Esophagus squamous epithelium (tissue), 5 donors: ENCODE data around the gene THEM4. TPM values are rescaled to one million over a fixed set of nuclear protein-coding genes. Genes with fewer than 3 reads are reported as not detected.
A peak's percentile ranks its signal among the peaks of the same experiment; 100 is the strongest.

ENCODE experiments used
- DNase-seq: peaks from one replicate; lab custom pipeline; 2025; lab: John Stamatoyannopoulos, UW
- H3K27ac ChIP-seq, 4 donors: fragments of 200-600 bp; sonication (generic); one replicate each; pipeline ENCODE4 v1.5.1; 2016 to 2019; ENCODE audit warnings: mild to moderate bottlenecking in 1 of 4
- H3K27me3 ChIP-seq, 4 donors: fragments of 200-600 bp; sonication (generic); 1 replicate in 3 of 4; 2 replicates in 1 of 4; pipeline versions ENCODE4 v1.5.1 to v1.6.0; 2017 to 2021; ENCODE audit warnings: antibody characterized with exemption in 1 of 4
- H3K36me3 ChIP-seq, 3 donors: fragments of 200-600 bp; sonication (generic); one replicate each; pipeline ENCODE4 v1.5.1; 2016 to 2019
- H3K4me1 ChIP-seq, 3 donors: fragments of 200-600 bp; sonication (generic); one replicate each; pipeline ENCODE4 v1.5.1; 2017 to 2019
- H3K4me3 ChIP-seq, 4 donors: fragments of 200-600 bp; sonication (generic); 1 replicate in 3 of 4; 2 replicates in 1 of 4; pipeline ENCODE4 v1.5.1; 2016 to 2019; ENCODE audit warnings: mild to moderate bottlenecking in 2 of 4, moderate library complexity in 1 of 4
- H3K9me3 ChIP-seq, 3 donors: fragments of 200-600 bp; sonication (generic); one replicate each; pipeline ENCODE4 v1.5.1; 2016 to 2019
- POLR2A ChIP-seq, 4 donors: fragments of 450-650 bp; IDR thresholded peaks; one replicate each; pipeline ENCODE4 v1.6.1; 2017; ENCODE audit warnings: antibody characterized with exemption in 4 of 4, mild to moderate bottlenecking in 4 of 4, moderate library complexity in 3 of 4
- WGBS, 2 donors: methylation state at CpG; one replicate each; pipeline ENCODE4 v1.1.5; 2018; 5-methylcytosine and 5-hydroxymethylcytosine counted together
- intact Hi-C: fragments of 100-400 bp; cut with DNase I; formaldehyde crosslinking; loops from one replicate; pipeline ENCODE4 v1.15.0; 2022
- small RNA-seq, 4 donors: library from RNA; depleted of rRNA; stranded (forward); fragments of <200 nt; gene quantifications; one replicate each; pipeline ENCODE3, GENCODE V24; 2016
- total RNA-seq, 4 donors: library from RNA; depleted of rRNA; stranded (reverse); fragments of >200 nt; gene quantifications; one replicate each; pipeline ENCODE4 v1.1.0, GENCODE V29; 2016
- TF ChIP-seq, protein P1 (sequence below), 6 experiments: fragments of 450-650 bp in 4 of 6; fragments of 200-600 bp in 2 of 6; sonication (generic) in 2 of 6; IDR thresholded peaks; one replicate each; pipeline ENCODE4 v1.5.1; 2016 to 2019; ENCODE audit warnings: antibody characterized with exemption in 6 of 6, mild to moderate bottlenecking in 4 of 6, moderate library complexity in 4 of 6
- donor health status: DM: yes; HTN: yes; CAD: no.

THEM4 gene
- total RNA-seq, 4 donors from 2014 or later = 3.5 to 14.3 (median 12.3) TPM

DNA sequence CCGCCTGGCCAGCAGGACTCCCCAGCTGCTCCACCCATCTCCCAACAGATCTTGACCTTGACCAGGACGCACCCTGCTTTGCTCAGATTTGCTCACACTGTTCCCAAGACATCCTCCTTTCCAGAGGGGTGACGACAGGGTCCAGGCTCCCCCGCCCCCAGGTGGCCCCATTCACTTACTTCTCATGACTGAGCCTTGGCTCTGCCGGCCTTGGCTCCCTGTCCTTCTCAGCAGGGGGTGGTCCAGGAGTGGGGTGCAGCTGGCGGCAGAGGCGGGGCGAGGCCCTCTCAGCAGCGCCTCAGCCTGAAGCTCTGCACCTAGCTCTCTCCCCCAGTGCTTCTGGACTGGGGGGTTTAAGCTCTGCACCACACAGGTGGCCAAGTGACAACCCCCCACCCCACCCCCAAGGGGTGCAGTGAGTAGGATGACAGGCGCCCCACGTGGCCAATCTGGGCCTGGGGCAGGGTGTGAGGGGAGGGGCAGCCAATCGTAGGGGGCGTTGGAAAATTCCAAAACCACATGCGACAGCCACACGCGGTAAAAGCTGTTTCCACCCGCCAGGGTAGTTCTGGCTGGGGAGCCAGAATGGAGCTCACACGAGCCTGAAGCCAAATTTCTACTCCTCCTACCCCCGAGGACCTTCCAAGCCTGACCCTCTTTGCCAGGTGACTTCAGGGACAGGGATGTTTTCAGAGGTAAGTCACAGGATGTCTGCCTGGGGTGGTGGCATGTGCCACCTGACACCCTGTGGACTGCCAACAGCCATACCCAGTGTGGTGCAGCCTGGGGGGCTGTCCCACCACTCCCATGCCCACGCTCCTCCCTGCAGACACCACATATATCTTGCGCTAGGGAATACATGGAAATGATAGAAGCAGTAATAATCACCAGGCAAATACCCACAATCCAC, 83.3 kb downstream of the THEM4 start:
- H3K27ac ChIP-seq = no peak overlapping the region
- no peak for DNase-seq
- H3K4me3 ChIP-seq = peak overlapping the region in 1 of 4 donors; percentile 9
- intact Hi-C loops = no loop called here
- 61 to 63% methylated on average over 13 of the region's 21 CpGs for WGBS, 2 donors
- no peak for TF ChIP-seq POLR2A (IDR thresholded peaks at IDR 0.05)
- TF ChIP-seq, protein P1, sequence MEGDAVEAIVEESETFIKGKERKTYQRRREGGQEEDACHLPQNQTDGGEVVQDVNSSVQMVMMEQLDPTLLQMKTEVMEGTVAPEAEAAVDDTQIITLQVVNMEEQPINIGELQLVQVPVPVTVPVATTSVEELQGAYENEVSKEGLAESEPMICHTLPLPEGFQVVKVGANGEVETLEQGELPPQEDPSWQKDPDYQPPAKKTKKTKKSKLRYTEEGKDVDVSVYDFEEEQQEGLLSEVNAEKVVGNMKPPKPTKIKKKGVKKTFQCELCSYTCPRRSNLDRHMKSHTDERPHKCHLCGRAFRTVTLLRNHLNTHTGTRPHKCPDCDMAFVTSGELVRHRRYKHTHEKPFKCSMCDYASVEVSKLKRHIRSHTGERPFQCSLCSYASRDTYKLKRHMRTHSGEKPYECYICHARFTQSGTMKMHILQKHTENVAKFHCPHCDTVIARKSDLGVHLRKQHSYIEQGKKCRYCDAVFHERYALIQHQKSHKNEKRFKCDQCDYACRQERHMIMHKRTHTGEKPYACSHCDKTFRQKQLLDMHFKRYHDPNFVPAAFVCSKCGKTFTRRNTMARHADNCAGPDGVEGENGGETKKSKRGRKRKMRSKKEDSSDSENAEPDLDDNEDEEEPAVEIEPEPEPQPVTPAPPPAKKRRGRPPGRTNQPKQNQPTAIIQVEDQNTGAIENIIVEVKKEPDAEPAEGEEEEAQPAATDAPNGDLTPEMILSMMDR (IDR thresholded peaks at IDR 0.05) = no peak
- H3K36me3 ChIP-seq = no peaks in the 10 kb centered on the region
- H3K4me1 ChIP-seq = peaks cover 0 to 36% (median 10%) of the 10 kb centered on the region in 3 donors
- peaks cover 0 to 12% (median 0%) of the 10 kb centered on the region in 4 donors for H3K27me3 ChIP-seq
- H3K9me3 ChIP-seq = no peaks in the 10 kb centered on the region

DNA sequence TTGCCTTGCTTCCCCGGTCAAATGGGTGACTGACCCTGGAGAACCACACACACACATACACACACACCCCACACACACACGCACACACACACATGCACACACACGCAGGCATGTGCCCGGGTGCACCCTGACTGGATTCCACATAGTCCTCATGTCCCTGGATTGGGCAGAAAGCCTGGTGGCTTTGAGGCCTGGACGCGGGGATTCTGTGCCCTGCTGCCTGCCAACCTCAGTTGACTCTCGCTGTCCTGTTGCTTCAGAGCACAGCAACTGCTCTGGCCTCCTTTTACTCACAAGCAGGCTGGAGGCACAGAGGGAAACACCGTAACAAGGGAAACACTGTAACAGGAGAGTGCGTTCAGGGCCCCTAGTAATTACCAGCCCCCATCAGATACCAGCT, 84.1 kb downstream of the THEM4 start:
- no peak for DNase-seq
- intact Hi-C loops = no loop called here

More for the DNA sequence above, 84.1 kb downstream of the THEM4 start:
- H3K36me3 ChIP-seq = no peaks in the 10 kb centered on the region
- peaks cover 0 to 12% (median 0%) of the 10 kb centered on the region in 4 donors for H3K27me3 ChIP-seq
- peak overlapping the region in 1 of 4 donors; percentile 9 for H3K4me3 ChIP-seq
- WGBS, 2 donors = 68 to 91% methylated on average over 4 to 7 of the region's 9 CpGs
- no peak for TF ChIP-seq POLR2A (IDR thresholded peaks at IDR 0.05)
- TF ChIP-seq, protein P1 (IDR thresholded peaks at IDR 0.05) = no peak
- H3K27ac ChIP-seq = no peak overlapping the region
- no peaks in the 10 kb centered on the region for H3K9me3 ChIP-seq
- peaks cover 0 to 36% (median 13%) of the 10 kb centered on the region in 3 donors for H3K4me1 ChIP-seq

Small RNA genes within 50 kb of the gene (small RNA-seq; reads per million reads assigned to genes)
- 0 reads per million in 4 donors for gene RF00019

Other genes starting within 250 kb of the THEM4 start
- under 1 TPM in 1 of 4 donors, not detected in 3; 0.19 TPM for gene CELF3, start 192.7 kb downstream of the THEM4 start, total RNA-seq
- not detected for gene RIIAD1, start 188.0 kb downstream of the THEM4 start, total RNA-seq
- gene MRPL9, start 146.0 kb downstream of the THEM4 start, total RNA-seq = 10 to 100 TPM; 49.1 to 56.3 (median 52.6) TPM
- gene TDRKH, start 119.0 kb downstream of the THEM4 start, total RNA-seq = 1 to 10 TPM; 1.1 to 5.3 (median 2.3) TPM
- gene LINGO4, start 104.1 kb downstream of the THEM4 start, total RNA-seq = under 1 TPM in 1 of 4 donors, not detected in 3; 0.19 TPM
- gene RORC, start 77.7 kb downstream of the THEM4 start, total RNA-seq = 10 to 100 TPM in 1 of 4 donors, 1 to 10 TPM in 2, under 1 TPM in 1; 0.75 to 11.5 (median 5.3) TPM
- gene C2CD4D, start 69.7 kb downstream of the THEM4 start, total RNA-seq = under 1 TPM in 2 of 4 donors, not detected in 2; 0.22 to 0.38 TPM
- gene THEM5, start 55.8 kb downstream of the THEM4 start, total RNA-seq = 1 to 10 TPM in 1 of 4 donors, under 1 TPM in 1, not detected in 2; 0.76 to 1.7 TPM
- 100 to 1,000 TPM; 301 to 611 (median 447) TPM for gene S100A10, start 84.3 kb upstream of the THEM4 start, total RNA-seq
- 1,000 to 10,000 TPM in 3 of 4 donors, 100 to 1,000 TPM in 1; 900 to 2,319 (median 1,590) TPM for gene S100A11, start 127.5 kb upstream of the THEM4 start, total RNA-seq
- not detected for gene TCHHL1, start 179.6 kb upstream of the THEM4 start, total RNA-seq
- under 1 TPM; 0.18 to 0.44 (median 0.19) TPM for gene TCHH, start 205.9 kb upstream of the THEM4 start, total RNA-seq
- under 1 TPM; 0.09 to 0.95 (median 0.14) TPM for gene RPTN, start 249.7 kb upstream of the THEM4 start, total RNA-seq